Pancreas (tissue), 10 donors: Measurements from ENCODE around the gene TNPO3. TPM values are rescaled to one million over a fixed set of nuclear protein-coding genes. Genes with fewer than 3 reads are reported as not detected.

Experiments used
- ATAC-seq, 4 donors: fragments of 200-7000 bp; cut with Tn5 transposase; one replicate each; pipeline versions ENCODE4 v1.8.0 to v1.9.1; 2020; ENCODE audit warnings: mild to moderate bottlenecking in 4 of 4, moderate library complexity in 4 of 4
- DNase-seq, 6 donors: peaks; one replicate each; pipeline ENCODE4 v3.0.0-alpha.2; 2020
- FAIRE-seq: peaks from 2 replicates; lab custom pipeline; 2012; peaks lifted over from hg19 to GRCh38; lab: Jason Lieb, UNC
- H3K27ac ChIP-seq, 4 donors: fragments of 200-600 bp; sonication (generic); 1 replicate in 3 of 4; 2 replicates in 1 of 4; pipeline versions ENCODE4 v1.5.0 to v1.8.0; 2020
- H3K27me3 ChIP-seq, 4 donors: fragments of 200-600 bp; one replicate each; pipeline ENCODE4 v1.8.0; 2021
- H3K36me3 ChIP-seq, 3 donors: fragments of 200-600 bp; sonication (generic) in 1 of 3; one replicate each; pipeline versions ENCODE4 v1.5.0 to v1.8.0; 2020 to 2021
- H3K4me1 ChIP-seq, 3 donors: fragments of 200-600 bp; one replicate each; pipeline ENCODE4 v1.8.0; 2021
- H3K4me3 ChIP-seq, 4 donors: fragments of 200-600 bp; sonication (generic) in 2 of 4; one replicate each; pipeline versions ENCODE4 v1.5.0 to v1.8.0; 2020 to 2021
- H3K9me3 ChIP-seq, 4 donors: fragments of 200-600 bp; one replicate each; pipeline ENCODE4 v1.8.0; 2021
- CTCF ChIP-seq, 4 donors: fragments of 200-600 bp; sonication (generic) in 3 of 4; IDR thresholded peaks; one replicate each; pipeline versions ENCODE4 v1.5.0 to v1.8.0; 2021; ENCODE audit warnings: antibody characterized with exemption in 4 of 4
- WGBS, 2 donors: extraction: QIAGEN DNeasy Blood & Tissue Kit; methylation state at CpG; one replicate each; pipeline ENCODE4 v1.1.7; 2013; 5-methylcytosine and 5-hydroxymethylcytosine counted together
- intact Hi-C, 3 donors: fragments of 100-400 bp; cut with DNase I; formaldehyde crosslinking; loops; one replicate each; pipeline versions ENCODE4 v1.11.1 to v1.14.2; 2022
- polyA plus RNA-seq, 2 donors: library from polyadenylated mRNA; stranded (reverse); fragments of 200-250 nt; gene quantifications; one replicate each; pipeline ENCODE4 v1.2.3, GENCODE V29; 2013
- total RNA-seq, 6 donors: library from RNA; stranded (reverse); fragmentation: NEBNext Ultra II Directional in 4 of 6; extraction: Animal tissue kit (Norgen Biotek cat#: 25700) in 4 of 6; gene quantifications; one replicate each; pipeline versions ENCODE4 v1.2.1 to v1.2.4, GENCODE V29; 2021 to 2023
- donor health status: healthy with polysubstance abuse.
- donor health status: DM: no; HTN: no; CAD: no; lungs with moderate emphysema.
- donor health status: DM: no; HTN: no; CAD: no.
- donor health status: control.
- donor health status: control.
- donor health status: Bipolar disorder and iron deficiency.
- donor health status: DM: yes; HTN: yes; CAD: no.
- donor health status: DM: no; HTN: no; CAD: no.
- donor health status: DM: no; HTN: no; CAD: no.
- donor health status: DM: yes; HTN: yes; CAD: no.

The TNPO3 gene
- total and polyA plus RNA-seq, 8 donors: 6.5 to 20.7 (median 14.6) TPM

GRCh38 chr7:129083525-129083924, 28.6 kb upstream of the TNPO3 start:
- intact Hi-C loops: no loop called here
- no peaks in the 10 kb centered on the region for H3K36me3 ChIP-seq
- WGBS, 2 donors: 66 to 72% methylated on average over 5 of the region's 5 CpGs
- DNase-seq (no peak), ATAC-seq (no peak), FAIRE-seq (no peak)
- H3K9me3 ChIP-seq: no peaks in the 10 kb centered on the region
- H3K27me3 ChIP-seq: no peaks in the 10 kb centered on the region
- no peak for TF ChIP-seq CTCF (IDR thresholded peaks at IDR 0.05)
- no peaks in the 10 kb centered on the region for H3K4me1 ChIP-seq
- no peak overlapping the region for H3K4me3 ChIP-seq
- H3K27ac ChIP-seq: no peak overlapping the region

- no peak for ATAC-seq
- Histone ChIP-seq H3K27ac (no peak overlapping the region), H3K27me3 (no peaks in the 10 kb centered on the region), H3K4me1 (no peaks in the 10 kb centered on the region), H3K36me3 (no peaks in the 10 kb centered on the region), H3K4me3 (no peak overlapping the region), H3K9me3 (no peaks in the 10 kb centered on the region)
- FAIRE-seq: no peak
- WGBS, 2 donors: 75 to 90% methylated on average over 2 of the region's 2 CpGs
- no peak for TF ChIP-seq CTCF (IDR thresholded peaks at IDR 0.05)
- no peak for DNase-seq
- intact Hi-C loops: no loop called here
Measured at GRCh38 chr7:129078455-129078854, 23.5 kb upstream of the TNPO3 start.

DNA sequence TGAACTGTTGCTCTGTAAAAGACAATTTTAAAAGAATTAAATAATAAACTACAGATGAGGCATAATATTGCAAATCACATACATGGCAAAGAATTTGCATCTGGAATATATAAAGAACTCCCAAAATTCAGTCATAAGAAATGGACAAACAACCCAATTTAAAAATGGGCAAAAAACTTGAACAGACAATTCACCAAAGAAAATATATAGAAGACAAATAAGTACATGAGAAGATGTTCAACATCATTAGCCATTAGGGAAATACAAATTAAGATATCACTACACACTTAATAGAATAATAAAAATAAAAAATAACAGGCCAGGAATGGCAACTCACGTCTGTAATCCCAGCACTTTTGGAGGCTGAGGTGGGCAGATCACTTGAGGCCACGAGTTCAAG, 22.0 kb upstream of the TNPO3 start:
- DNase-seq (no peak), ATAC-seq (no peak), FAIRE-seq (no peak)
- H3K27ac ChIP-seq: no peak overlapping the region
- no peaks in the 10 kb centered on the region for H3K4me1 ChIP-seq
- intact Hi-C loops: no loop called here
- H3K27me3 ChIP-seq: no peaks in the 10 kb centered on the region
- WGBS, 2 donors: 51 to 66% methylated on average over 2 of the region's 2 CpGs
- no peak for TF ChIP-seq CTCF (IDR thresholded peaks at IDR 0.05)
- H3K4me3 ChIP-seq: no peak overlapping the region
- no peaks in the 10 kb centered on the region for H3K9me3 ChIP-seq
- H3K36me3 ChIP-seq: no peaks in the 10 kb centered on the region

DNA sequence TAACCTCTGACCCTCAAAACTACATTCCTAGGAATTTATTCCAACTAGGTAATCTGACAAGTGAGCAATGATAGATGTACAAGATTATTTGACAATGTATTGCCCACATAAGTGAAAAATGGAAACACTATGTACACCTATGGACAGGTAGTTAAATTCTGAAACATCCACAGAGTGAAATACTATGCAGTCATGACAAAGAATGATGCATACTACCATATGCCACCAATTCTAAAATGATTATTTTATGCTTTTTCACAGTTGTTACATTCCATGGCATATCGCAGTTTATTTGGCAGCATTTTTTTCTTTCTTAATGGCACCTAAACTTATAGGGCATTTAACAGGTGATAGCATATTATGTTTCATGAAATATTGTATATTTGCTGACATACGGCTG, 20.1 kb upstream of the TNPO3 start:
- TF ChIP-seq CTCF (IDR thresholded peaks at IDR 0.05): no peak
- Histone ChIP-seq H3K36me3 (no peaks in the 10 kb centered on the region), H3K4me3 (no peak overlapping the region), H3K27me3 (no peaks in the 10 kb centered on the region), H3K27ac (no peak overlapping the region), H3K4me1 (no peaks in the 10 kb centered on the region), H3K9me3 (no peaks in the 10 kb centered on the region)
- DNase-seq (no peak), ATAC-seq (no peak), FAIRE-seq (no peak)
- intact Hi-C loops: no loop called here
- 91 to 95% methylated on average over 2 of the region's 2 CpGs for WGBS, 2 donors

- ATAC-seq (no peak), DNase-seq (no peak), FAIRE-seq (no peak)
- Histone ChIP-seq H3K4me3 (no peak overlapping the region), H3K27ac (no peak overlapping the region), H3K4me1 (no peaks in the 10 kb centered on the region), H3K9me3 (no peaks in the 10 kb centered on the region), H3K36me3 (no peaks in the 10 kb centered on the region), H3K27me3 (no peaks in the 10 kb centered on the region)
- 93 to 98% methylated on average over 1 of the region's 1 CpG for WGBS, 2 donors
- no peak for TF ChIP-seq CTCF (IDR thresholded peaks at IDR 0.05)
- intact Hi-C loops: no loop called here
Measured at GRCh38 chr7:129074361-129074871, 19.5 kb upstream of the TNPO3 start.
